ENCODE measurements around the gene KCTD5. TPM values are rescaled to one million over a fixed set of nuclear protein-coding genes. Genes with fewer than 3 reads are reported as not detected.

The KCTD5 gene
- total and polyA plus RNA-seq, 2 of the 8 experiments (the other 6 are each of a cell fraction or from before 2014, with no cell fraction given) = 26.6 to 31.8 TPM

GRCh38 chr16:2724816-2725348 lies 42.6 kb downstream of the KCTD5 start (continued):
- no peak for TF ChIP-seq SP2 (IDR thresholded peaks at IDR 0.05; ENCODE audit: low read length)
- no peak for TF ChIP-seq HDAC6 (IDR thresholded peaks at IDR 0.05; ENCODE audit: low read depth, low read length)
- no peak for TF ChIP-seq KDM4A (IDR thresholded peaks at IDR 0.05; ENCODE audit: low read depth, low read length, severe bottlenecking)
- TF ChIP-seq YY1 (IDR thresholded peaks at IDR 0.05; ENCODE audit: low read depth, low read length) = no peak
